ENCODE measurements around the gene TMEM26. TPM values are rescaled to one million over a fixed set of nuclear protein-coding genes. Genes with fewer than 3 reads are reported as not detected.

Gene TMEM26
- total and polyA plus RNA-seq, 2 experiments from 2014 or later, result 1.0 to 1.9 TPM

DNA sequence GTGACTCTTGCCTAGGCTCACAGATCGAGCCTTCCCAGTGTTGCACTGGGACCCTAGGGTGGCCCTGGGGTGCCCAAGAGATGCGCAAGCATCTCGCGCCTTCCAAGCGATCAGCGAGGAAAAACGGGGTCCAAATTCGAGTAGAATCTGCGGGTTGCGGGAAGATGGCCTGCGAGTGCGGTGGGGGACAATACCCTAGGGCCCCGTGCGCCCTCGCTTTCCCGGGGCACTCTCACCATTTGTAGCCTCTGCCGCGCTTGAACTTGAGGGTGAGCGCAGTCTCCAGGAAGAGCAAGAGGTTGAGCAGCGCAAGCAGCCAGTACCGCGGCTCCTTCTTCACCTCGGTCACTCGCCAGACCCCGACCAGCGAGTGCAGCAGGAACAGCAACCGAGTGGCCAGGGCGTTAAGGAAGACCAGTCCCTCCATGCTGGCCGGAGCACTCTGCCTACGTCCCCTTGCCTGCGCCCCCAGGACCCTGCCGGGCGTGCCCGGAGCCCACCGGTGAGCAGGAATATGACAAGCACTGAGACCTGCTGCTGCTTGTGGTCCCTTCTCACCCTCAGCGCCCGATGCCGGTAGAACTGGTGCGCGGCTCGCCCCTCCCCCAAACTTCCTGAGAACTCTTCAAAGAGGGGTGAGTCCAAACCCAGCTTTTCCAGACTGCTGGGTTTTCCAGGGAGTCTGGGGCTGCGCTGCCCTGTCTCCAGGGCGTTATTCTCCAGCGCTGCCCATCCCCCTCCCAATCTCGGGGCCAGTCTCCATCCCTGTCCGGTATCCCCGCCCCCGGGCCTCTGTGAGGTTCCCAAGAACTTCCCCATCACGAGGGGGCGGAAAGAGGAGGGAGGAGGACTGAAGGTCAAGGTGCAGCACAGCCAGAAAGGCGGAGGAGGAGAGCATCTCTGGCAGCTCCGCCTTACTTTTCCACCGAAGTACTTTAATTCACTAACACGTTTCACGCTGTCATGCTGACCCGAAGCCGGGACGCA, at the start of gene TMEM26 (continued):
- TF ChIP-seq EZH2 (IDR thresholded peaks at IDR 0.05; ENCODE audit: low read depth, unreplicated experiment), result peak; percentile 4

DNA sequence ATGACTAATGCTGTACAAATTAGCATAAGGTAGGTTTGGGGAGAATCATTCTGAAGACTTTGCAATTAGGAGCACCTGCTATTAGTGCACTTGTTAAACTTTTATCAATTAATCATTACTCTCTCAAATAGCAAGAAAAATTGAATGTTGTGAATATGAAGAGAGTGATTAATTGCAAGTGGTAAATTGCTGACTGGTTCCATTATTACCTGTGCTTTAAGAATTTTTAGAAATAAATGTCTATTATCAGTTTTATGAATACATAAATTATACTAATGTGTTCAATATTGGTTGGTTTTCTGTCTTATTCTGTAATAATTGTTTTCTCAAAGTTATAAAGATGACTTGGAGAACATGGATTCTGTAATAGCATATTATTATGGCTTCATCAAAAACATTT, 47.3 kb upstream of the TMEM26 start:
- Histone ChIP-seq H3K79me2 (replicated peaks; ENCODE audit: insufficient read depth) (no peaks in the 10 kb centered on the region), H3K4me3 (no peak overlapping the region), H3K4me2 (no peak overlapping the region), H3K9me2 (ENCODE audit: insufficient read depth) (no peaks in the 10 kb centered on the region), H3F3A (replicated peaks; ENCODE audit: low read depth) (no peaks in the 10 kb centered on the region), H2AFZ (no peak overlapping the region), H3K4me1 (ENCODE audit: insufficient read depth) (no peaks in the 10 kb centered on the region), H4K20me1 (replicated peaks; ENCODE audit: insufficient read depth) (no peaks in the 10 kb centered on the region), H3K27ac (ENCODE audit: low read depth) (no peak overlapping the region), H3K27me3 (ENCODE audit: insufficient read depth) (no peaks in the 10 kb centered on the region), H3K36me3 (ENCODE audit: insufficient read depth) (no peaks in the 10 kb centered on the region)
- H3K4me1 Mint-ChIP-seq, result no peaks in the 10 kb centered on the region
- H3K36me3 Mint-ChIP-seq (ENCODE audit: low read depth), result no peaks in the 10 kb centered on the region
- H3K27ac Mint-ChIP-seq, result no peak overlapping the region
- peaks cover 3% of the 10 kb centered on the region for H3K27me3 Mint-ChIP-seq (ENCODE audit: insufficient read depth, low read depth, poor library complexity)
- ATAC-seq (no peak), DNase-seq (ENCODE audit: low spot score) (no peak)
- no peak overlapping the region for H3K4me3 Mint-ChIP-seq
- H3K9me3 Mint-ChIP-seq, result no peaks in the 10 kb centered on the region
- TF ChIP-seq NANOG (IDR thresholded peaks at IDR 0.05; ENCODE audit: borderline replicate concordance), result no peak
- TF ChIP-seq, protein P1, sequence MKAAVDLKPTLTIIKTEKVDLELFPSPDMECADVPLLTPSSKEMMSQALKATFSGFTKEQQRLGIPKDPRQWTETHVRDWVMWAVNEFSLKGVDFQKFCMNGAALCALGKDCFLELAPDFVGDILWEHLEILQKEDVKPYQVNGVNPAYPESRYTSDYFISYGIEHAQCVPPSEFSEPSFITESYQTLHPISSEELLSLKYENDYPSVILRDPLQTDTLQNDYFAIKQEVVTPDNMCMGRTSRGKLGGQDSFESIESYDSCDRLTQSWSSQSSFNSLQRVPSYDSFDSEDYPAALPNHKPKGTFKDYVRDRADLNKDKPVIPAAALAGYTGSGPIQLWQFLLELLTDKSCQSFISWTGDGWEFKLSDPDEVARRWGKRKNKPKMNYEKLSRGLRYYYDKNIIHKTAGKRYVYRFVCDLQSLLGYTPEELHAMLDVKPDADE (IDR thresholded peaks at IDR 0.05), result no peak
- TF ChIP-seq, protein P2, sequence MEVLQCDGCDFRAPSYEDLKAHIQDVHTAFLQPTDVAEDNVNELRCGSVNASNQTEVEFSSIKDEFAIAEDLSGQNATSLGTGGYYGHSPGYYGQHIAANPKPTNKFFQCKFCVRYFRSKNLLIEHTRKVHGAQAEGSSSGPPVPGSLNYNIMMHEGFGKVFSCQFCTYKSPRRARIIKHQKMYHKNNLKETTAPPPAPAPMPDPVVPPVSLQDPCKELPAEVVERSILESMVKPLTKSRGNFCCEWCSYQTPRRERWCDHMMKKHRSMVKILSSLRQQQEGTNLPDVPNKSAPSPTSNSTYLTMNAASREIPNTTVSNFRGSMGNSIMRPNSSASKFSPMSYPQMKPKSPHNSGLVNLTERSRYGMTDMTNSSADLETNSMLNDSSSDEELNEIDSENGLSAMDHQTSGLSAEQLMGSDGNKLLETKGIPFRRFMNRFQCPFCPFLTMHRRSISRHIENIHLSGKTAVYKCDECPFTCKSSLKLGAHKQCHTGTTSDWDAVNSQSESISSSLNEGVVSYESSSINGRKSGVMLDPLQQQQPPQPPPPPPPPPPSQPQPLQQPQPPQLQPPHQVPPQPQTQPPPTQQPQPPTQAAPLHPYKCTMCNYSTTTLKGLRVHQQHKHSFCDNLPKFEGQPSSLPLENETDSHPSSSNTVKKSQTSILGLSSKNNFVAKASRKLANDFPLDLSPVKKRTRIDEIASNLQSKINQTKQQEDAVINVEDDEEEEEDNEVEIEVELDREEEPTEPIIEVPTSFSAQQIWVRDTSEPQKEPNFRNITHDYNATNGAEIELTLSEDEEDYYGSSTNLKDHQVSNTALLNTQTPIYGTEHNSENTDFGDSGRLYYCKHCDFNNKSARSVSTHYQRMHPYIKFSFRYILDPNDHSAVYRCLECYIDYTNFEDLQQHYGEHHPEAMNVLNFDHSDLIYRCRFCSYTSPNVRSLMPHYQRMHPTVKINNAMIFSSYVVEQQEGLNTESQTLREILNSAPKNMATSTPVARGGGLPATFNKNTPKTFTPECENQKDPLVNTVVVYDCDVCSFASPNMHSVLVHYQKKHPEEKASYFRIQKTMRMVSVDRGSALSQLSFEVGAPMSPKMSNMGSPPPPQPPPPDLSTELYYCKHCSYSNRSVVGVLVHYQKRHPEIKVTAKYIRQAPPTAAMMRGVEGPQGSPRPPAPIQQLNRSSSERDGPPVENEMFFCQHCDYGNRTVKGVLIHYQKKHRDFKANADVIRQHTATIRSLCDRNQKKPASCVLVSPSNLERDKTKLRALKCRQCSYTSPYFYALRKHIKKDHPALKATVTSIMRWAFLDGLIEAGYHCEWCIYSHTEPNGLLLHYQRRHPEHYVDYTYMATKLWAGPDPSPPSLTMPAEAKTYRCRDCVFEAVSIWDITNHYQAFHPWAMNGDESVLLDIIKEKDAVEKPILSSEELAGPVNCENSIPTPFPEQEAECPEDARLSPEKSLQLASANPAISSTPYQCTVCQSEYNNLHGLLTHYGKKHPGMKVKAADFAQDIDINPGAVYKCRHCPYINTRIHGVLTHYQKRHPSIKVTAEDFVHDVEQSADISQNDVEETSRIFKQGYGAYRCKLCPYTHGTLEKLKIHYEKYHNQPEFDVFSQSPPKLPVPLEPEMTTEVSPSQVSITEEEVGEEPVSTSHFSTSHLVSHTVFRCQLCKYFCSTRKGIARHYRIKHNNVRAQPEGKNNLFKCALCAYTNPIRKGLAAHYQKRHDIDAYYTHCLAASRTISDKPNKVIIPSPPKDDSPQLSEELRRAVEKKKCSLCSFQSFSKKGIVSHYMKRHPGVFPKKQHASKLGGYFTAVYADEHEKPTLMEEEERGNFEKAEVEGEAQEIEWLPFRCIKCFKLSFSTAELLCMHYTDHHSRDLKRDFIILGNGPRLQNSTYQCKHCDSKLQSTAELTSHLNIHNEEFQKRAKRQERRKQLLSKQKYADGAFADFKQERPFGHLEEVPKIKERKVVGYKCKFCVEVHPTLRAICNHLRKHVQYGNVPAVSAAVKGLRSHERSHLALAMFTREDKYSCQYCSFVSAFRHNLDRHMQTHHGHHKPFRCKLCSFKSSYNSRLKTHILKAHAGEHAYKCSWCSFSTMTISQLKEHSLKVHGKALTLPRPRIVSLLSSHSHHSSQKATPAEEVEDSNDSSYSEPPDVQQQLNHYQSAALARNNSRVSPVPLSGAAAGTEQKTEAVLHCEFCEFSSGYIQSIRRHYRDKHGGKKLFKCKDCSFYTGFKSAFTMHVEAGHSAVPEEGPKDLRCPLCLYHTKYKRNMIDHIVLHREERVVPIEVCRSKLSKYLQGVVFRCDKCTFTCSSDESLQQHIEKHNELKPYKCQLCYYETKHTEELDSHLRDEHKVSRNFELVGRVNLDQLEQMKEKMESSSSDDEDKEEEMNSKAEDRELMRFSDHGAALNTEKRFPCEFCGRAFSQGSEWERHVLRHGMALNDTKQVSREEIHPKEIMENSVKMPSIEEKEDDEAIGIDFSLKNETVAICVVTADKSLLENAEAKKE (CRISPR knock-in tag; IDR thresholded peaks at IDR 0.05), result no peak
- TF ChIP-seq POLR2AphosphoS5 (IDR thresholded peaks at IDR 0.05; ENCODE audit: low read depth), result no peak
- no peak for TF ChIP-seq STAT1 (IDR thresholded peaks at IDR 0.05; ENCODE audit: unreplicated experiment)
- TF ChIP-seq CREB1 (CRISPR knock-in tag; IDR thresholded peaks at IDR 0.05; ENCODE audit: low read depth), result no peak
- no peak for TF ChIP-seq ZNF331 (CRISPR knock-in tag; IDR thresholded peaks at IDR 0.05; ENCODE audit: low read depth)
- no peak for TF ChIP-seq EZH2 (IDR thresholded peaks at IDR 0.05; ENCODE audit: low read depth, unreplicated experiment)
- TF ChIP-seq ZNF114 (CRISPR knock-in tag; IDR thresholded peaks at IDR 0.05), result no peak
- TF ChIP-seq EZH2phosphoT487 (IDR thresholded peaks at IDR 0.05; ENCODE audit: unreplicated experiment), result no peak
- no peak for TF ChIP-seq REST (IDR thresholded peaks at IDR 0.05; ENCODE audit: unreplicated experiment)

Data from GM23338 (cell line).